Measurements from ENCODE around the gene SLC25A26. TPM values are rescaled to one million over a fixed set of nuclear protein-coding genes. Genes with fewer than 3 reads are reported as not detected.

SLC25A26 gene
- total RNA-seq, 1 experiment from 2014 or later, result 13.2 TPM

- intact Hi-C loops (cut with micrococcal nuclease; ENCODE audit: unreplicated experiment) (no loop called here), in situ Hi-C loops (cut with HindIII; ENCODE audit: low pct_unique_long_range_greater_than_20kb, low sequenced_read_pairs) (no loop called here)
- Histone ChIP-seq H3K36me3 (ENCODE audit: control insufficient read depth, insufficient read depth, low read length) (no peaks in the 10 kb centered on the region), H3K27me3 (ENCODE audit: control insufficient read depth, insufficient read depth, low read length) (no peaks in the 10 kb centered on the region), H3K4me1 (ENCODE audit: control insufficient read depth, insufficient read depth, low read length) (no peaks in the 10 kb centered on the region), H3K4me3 (ENCODE audit: low read depth in 2 of 2, low read length in 2 of 2) (no peak overlapping the region), H3K9me3 (ENCODE audit: control insufficient read depth, insufficient read depth, low read depth, low read length) (no peaks in the 10 kb centered on the region), H3K27ac (ENCODE audit: low read length) (no peak overlapping the region)
- ATAC-seq (no peak), DNase-seq (ENCODE audit: low read depth, low spot score) (no peak)
- no TSS peak for BruUV-seq (replicated peaks)
- POLR2A ChIA-PET, result no interaction called here
- TF ChIP-seq TCF7L2 (IDR thresholded peaks at IDR 0.05; ENCODE audit: low read depth, low read length) (no peak), SIN3A (IDR thresholded peaks at IDR 0.05; ENCODE audit: borderline replicate concordance, insufficient read depth, low read depth, low read length) (no peak), POLR2AphosphoS5 (IDR thresholded peaks at IDR 0.05; ENCODE audit: low read depth, low read length) (no peak), CTCF (IDR thresholded peaks at IDR 0.05) (no peak)
- TF ChIP-seq, protein P1, sequence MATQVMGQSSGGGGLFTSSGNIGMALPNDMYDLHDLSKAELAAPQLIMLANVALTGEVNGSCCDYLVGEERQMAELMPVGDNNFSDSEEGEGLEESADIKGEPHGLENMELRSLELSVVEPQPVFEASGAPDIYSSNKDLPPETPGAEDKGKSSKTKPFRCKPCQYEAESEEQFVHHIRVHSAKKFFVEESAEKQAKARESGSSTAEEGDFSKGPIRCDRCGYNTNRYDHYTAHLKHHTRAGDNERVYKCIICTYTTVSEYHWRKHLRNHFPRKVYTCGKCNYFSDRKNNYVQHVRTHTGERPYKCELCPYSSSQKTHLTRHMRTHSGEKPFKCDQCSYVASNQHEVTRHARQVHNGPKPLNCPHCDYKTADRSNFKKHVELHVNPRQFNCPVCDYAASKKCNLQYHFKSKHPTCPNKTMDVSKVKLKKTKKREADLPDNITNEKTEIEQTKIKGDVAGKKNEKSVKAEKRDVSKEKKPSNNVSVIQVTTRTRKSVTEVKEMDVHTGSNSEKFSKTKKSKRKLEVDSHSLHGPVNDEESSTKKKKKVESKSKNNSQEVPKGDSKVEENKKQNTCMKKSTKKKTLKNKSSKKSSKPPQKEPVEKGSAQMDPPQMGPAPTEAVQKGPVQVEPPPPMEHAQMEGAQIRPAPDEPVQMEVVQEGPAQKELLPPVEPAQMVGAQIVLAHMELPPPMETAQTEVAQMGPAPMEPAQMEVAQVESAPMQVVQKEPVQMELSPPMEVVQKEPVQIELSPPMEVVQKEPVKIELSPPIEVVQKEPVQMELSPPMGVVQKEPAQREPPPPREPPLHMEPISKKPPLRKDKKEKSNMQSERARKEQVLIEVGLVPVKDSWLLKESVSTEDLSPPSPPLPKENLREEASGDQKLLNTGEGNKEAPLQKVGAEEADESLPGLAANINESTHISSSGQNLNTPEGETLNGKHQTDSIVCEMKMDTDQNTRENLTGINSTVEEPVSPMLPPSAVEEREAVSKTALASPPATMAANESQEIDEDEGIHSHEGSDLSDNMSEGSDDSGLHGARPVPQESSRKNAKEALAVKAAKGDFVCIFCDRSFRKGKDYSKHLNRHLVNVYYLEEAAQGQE (IDR thresholded peaks at IDR 0.05; ENCODE audit: insufficient read depth in 1 of 2, low read depth in 2 of 2, low read length in 1 of 2), result no peak
- CTCF ChIA-PET, result no interaction called here
Observed at GRCh38 chr3:66394019-66394752, 173.4 kb downstream of the SLC25A26 start.

- TF ChIP-seq POLR2AphosphoS5 (IDR thresholded peaks at IDR 0.05; ENCODE audit: low read depth, low read length) (no peak), SIN3A (IDR thresholded peaks at IDR 0.05; ENCODE audit: borderline replicate concordance, insufficient read depth, low read depth, low read length) (no peak), CTCF (IDR thresholded peaks at IDR 0.05) (no peak), TCF7L2 (IDR thresholded peaks at IDR 0.05; ENCODE audit: low read depth, low read length) (no peak)
- TF ChIP-seq, protein P1 (IDR thresholded peaks at IDR 0.05; ENCODE audit: insufficient read depth in 1 of 2, low read depth in 2 of 2, low read length in 1 of 2), result no peak
- no peak for DNase-seq (ENCODE audit: low read depth, low spot score)
- in situ Hi-C loops (cut with HindIII; ENCODE audit: low pct_unique_long_range_greater_than_20kb, low sequenced_read_pairs), result no loop called here
- intact Hi-C loops (cut with micrococcal nuclease; ENCODE audit: unreplicated experiment), result no loop called here
- no peak overlapping the region for H3K27ac ChIP-seq (ENCODE audit: low read length)
- no peak for ATAC-seq
- H3K4me1 ChIP-seq (ENCODE audit: control insufficient read depth, insufficient read depth, low read length), result no peaks in the 10 kb centered on the region
- H3K27me3 ChIP-seq (ENCODE audit: control insufficient read depth, insufficient read depth, low read length), result no peaks in the 10 kb centered on the region
- H3K9me3 ChIP-seq (ENCODE audit: control insufficient read depth, insufficient read depth, low read depth, low read length), result no peaks in the 10 kb centered on the region
- no peaks in the 10 kb centered on the region for H3K36me3 ChIP-seq (ENCODE audit: control insufficient read depth, insufficient read depth, low read length)
- BruUV-seq (replicated peaks), result no TSS peak
- POLR2A ChIA-PET, result no interaction called here
- CTCF ChIA-PET, result no interaction called here
- H3K4me3 ChIP-seq (ENCODE audit: low read depth in 2 of 2, low read length in 2 of 2), result no peak overlapping the region
Observed at GRCh38 chr3:66394753-66395249, 174.0 kb downstream of the SLC25A26 start.
